ENCODE results near the gene SELP. TPM values are rescaled to one million over a fixed set of nuclear protein-coding genes. Genes with fewer than 3 reads are reported as not detected.

Gene SELP
- polyA plus RNA-seq, 1 of the 3 experiments (the other 2 are of a cell fraction) = not detected

Other genes starting within 250 kb of the SELP start
- gene CCDC181, start 202.7 kb downstream of the SELP start, polyA plus RNA-seq (2012; rRNA removed) = 1.2 TPM in 2 replicates
- gene SLC19A2, start 144.2 kb downstream of the SELP start, polyA plus RNA-seq (2012; rRNA removed) = 3.4 and 5.5 TPM in 2 replicates
- gene F5, start 43.6 kb downstream of the SELP start, polyA plus RNA-seq (2012; rRNA removed) = under 0.01 TPM in 1 of 2 replicates, not detected in the other
- 0.52 and 0.58 TPM in 2 replicates for gene SELL, start 81.5 kb upstream of the SELP start, polyA plus RNA-seq (2012; rRNA removed)
- 0.02 and 0.10 TPM in 2 replicates for gene SELE, start 104.0 kb upstream of the SELP start, polyA plus RNA-seq (2012; rRNA removed)
- gene METTL18, start 164.8 kb upstream of the SELP start, polyA plus RNA-seq (2012; rRNA removed) = 1.7 and 2.3 TPM in 2 replicates

All from SK-N-SH (cell line).